ENCODE data around the gene SPRED3.
"Not testable (repeated sequence)": the region's sequence is repeated elsewhere in the genome, so short reads cannot be mapped to it uniquely, and the experiment has no call there.

Gene SPRED3

GRCh38 chr19:38424272-38424671 lies 35.8 kb downstream of the SPRED3 start:
- TF ChIP-seq, protein P1, sequence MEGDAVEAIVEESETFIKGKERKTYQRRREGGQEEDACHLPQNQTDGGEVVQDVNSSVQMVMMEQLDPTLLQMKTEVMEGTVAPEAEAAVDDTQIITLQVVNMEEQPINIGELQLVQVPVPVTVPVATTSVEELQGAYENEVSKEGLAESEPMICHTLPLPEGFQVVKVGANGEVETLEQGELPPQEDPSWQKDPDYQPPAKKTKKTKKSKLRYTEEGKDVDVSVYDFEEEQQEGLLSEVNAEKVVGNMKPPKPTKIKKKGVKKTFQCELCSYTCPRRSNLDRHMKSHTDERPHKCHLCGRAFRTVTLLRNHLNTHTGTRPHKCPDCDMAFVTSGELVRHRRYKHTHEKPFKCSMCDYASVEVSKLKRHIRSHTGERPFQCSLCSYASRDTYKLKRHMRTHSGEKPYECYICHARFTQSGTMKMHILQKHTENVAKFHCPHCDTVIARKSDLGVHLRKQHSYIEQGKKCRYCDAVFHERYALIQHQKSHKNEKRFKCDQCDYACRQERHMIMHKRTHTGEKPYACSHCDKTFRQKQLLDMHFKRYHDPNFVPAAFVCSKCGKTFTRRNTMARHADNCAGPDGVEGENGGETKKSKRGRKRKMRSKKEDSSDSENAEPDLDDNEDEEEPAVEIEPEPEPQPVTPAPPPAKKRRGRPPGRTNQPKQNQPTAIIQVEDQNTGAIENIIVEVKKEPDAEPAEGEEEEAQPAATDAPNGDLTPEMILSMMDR (IDR thresholded peaks at IDR 0.05; ENCODE audit: borderline replicate concordance, control extremely low read depth, extremely low read depth, insufficient read depth, missing control alignments): no peak
- DNase-seq (ENCODE audit: low spot score): no peak
- in situ Hi-C loops (cut with MboI; ENCODE audit: low sequenced_read_pairs, unreplicated experiment): loop anchor here (25.0 kb wide), 1 partner anchor 213 kb away; the partner anchor contains the start of gene ACTN4

- no peak for DNase-seq (ENCODE audit: low spot score)
- in situ Hi-C loops (cut with MboI; ENCODE audit: low sequenced_read_pairs, unreplicated experiment): no loop called here
- TF ChIP-seq, protein P1 (IDR thresholded peaks at IDR 0.05; ENCODE audit: borderline replicate concordance, control extremely low read depth, extremely low read depth, insufficient read depth, missing control alignments): no peak
Measured at GRCh38 chr19:38425222-38425809, 36.8 kb downstream of the SPRED3 start.

DNA sequence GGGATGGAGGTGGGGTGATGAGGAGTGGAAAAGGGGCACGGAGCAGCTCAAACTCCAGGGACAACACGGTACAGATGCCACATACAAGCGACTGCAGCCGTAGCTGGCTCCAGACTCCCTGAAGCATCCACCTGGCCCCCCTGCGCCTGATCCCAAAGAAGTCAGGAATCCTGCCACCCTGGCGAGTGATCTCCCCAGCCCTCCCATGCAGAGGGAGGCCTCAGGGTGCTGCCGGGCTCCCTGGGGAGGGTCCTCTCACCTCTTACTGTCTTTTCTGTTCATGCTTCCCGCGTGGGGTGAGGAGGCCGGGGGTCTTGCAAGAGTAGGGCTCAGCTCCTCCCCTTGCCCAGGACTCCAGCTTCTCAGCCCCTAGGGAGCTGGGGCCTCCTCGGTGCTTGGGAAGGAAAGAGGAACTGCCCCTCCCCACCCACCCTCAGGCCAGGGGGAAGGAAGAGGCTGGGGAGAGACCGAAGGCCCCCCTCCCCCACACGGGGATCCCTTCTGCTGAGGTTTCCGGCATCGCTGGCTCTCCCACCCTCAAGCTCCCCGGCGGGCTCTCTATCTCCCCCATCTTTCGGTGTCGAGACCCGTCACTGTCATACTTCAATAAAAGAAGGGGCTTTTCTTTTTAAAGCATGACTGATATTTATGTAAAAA lies 37.4 kb downstream of the SPRED3 start, which contains the start of gene RASGRP4:
RASGRP4 (minus strand) TSS at position 410 of the 657 bp plus-strand sequence; CDS start at position 282, 128 bp downstream.
- in situ Hi-C loops (cut with MboI; ENCODE audit: low sequenced_read_pairs, unreplicated experiment): no loop called here
- peak; percentile 70 for DNase-seq (ENCODE audit: low spot score)
- TF ChIP-seq, protein P1 (IDR thresholded peaks at IDR 0.05; ENCODE audit: borderline replicate concordance, control extremely low read depth, extremely low read depth, insufficient read depth, missing control alignments): no peak

GRCh38 chr19:38427035-38427677 lies 38.7 kb downstream of the SPRED3 start:
- peak; percentile 68 for DNase-seq (ENCODE audit: low spot score)
- in situ Hi-C loops (cut with MboI; ENCODE audit: low sequenced_read_pairs, unreplicated experiment): not testable (repeated sequence)

- in situ Hi-C loops (cut with MboI; ENCODE audit: low sequenced_read_pairs, unreplicated experiment): no loop called here
- DNase-seq (ENCODE audit: low spot score): no peak
- TF ChIP-seq, protein P1 (IDR thresholded peaks at IDR 0.05; ENCODE audit: borderline replicate concordance, control extremely low read depth, extremely low read depth, insufficient read depth, missing control alignments): no peak
Measured at GRCh38 chr19:38429055-38429810, 40.7 kb downstream of the SPRED3 start.

GRCh38 chr19:38429811-38430156 lies 41.3 kb downstream of the SPRED3 start:
- in situ Hi-C loops (cut with MboI; ENCODE audit: low sequenced_read_pairs, unreplicated experiment): no loop called here
- DNase-seq (ENCODE audit: low spot score): no peak

More at GRCh38 chr19:38429811-38430156, 41.3 kb downstream of the SPRED3 start:
- TF ChIP-seq, protein P1 (IDR thresholded peaks at IDR 0.05; ENCODE audit: borderline replicate concordance, control extremely low read depth, extremely low read depth, insufficient read depth, missing control alignments): no peak
